AG10803 (cell line): ENCODE data around the gene BMAL1.

ENCODE experiments used
- DNase-seq: peaks from one replicate; pipeline ENCODE4 v3.0.0; 2010; ENCODE audit warnings: low read depth
- H3K4me3 ChIP-seq: 2 replicates; pipeline ENCODE4 v1.5.1; 2011; ENCODE audit warnings: mild to moderate bottlenecking, low read length, control low read depth
- CTCF ChIP-seq: conservative IDR thresholded peaks from 2 replicates; pipeline ENCODE4 v1.5.1; 2011; ENCODE audit warnings: mild to moderate bottlenecking, low read length, control low read depth, inconsistent platforms

Gene BMAL1

GRCh38 chr11:13348305-13348704, 70.7 kb downstream of the BMAL1 start:
- no peak for TF ChIP-seq CTCF
- no peak overlapping the region for H3K4me3 ChIP-seq
- DNase-seq = no peak

- no peak overlapping the region for H3K4me3 ChIP-seq
- no peak for DNase-seq
- TF ChIP-seq CTCF = no peak
Observed at GRCh38 chr11:13349046-13349445, 71.5 kb downstream of the BMAL1 start.

DNA sequence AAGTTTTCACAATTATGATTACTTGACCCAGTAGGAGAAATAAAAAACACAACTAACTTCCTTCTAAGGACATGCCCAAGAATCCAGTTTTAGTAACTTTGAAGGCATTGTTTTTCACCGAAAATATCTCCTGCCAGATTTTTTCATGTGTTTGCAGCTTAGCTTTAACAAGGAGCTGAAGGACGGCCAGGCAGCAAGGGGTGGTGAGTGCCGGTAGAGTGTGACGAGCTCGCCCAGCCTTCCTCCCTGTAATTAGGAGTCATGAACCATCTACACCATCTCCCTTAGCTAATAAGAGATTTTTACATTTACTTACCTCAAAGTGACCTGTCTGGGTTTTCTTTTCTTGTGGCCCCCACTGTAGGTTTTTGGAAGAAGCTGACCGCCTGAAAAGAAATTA, 72.0 kb downstream of the BMAL1 start:
- no peak for TF ChIP-seq CTCF
- H3K4me3 ChIP-seq = no peak overlapping the region
- DNase-seq = no peak

GRCh38 chr11:13352711-13353110, 75.1 kb downstream of the BMAL1 start:
- no peak for DNase-seq
- H3K4me3 ChIP-seq = no peak overlapping the region
- no peak for TF ChIP-seq CTCF

DNA sequence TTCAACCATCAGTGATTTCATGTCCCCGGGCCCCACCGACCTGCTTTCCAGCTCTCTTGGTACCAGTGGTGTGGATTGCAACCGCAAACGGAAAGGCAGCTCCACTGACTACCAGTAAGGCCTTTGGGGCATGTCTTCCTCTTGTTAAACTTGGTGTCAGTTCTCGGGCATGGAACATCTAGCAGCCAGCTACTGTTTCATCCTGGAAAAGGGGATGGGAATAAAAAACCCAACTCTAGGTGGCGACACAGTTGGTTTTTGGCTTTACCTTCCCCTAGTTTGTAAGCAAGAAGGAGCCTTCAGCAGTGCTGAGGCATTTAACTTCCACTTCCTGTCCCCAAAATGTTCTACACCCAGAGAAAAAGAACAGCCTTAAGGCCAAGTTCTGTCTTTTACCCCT, 76.7 kb downstream of the BMAL1 start:
- peak; percentile 38 for TF ChIP-seq CTCF
- no peak overlapping the region for H3K4me3 ChIP-seq
- DNase-seq = peak; percentile 13

- TF ChIP-seq CTCF = no peak
- H3K4me3 ChIP-seq = no peak overlapping the region
- no peak for DNase-seq
Observed at GRCh38 chr11:13355191-13355590, 77.6 kb downstream of the BMAL1 start.

DNA sequence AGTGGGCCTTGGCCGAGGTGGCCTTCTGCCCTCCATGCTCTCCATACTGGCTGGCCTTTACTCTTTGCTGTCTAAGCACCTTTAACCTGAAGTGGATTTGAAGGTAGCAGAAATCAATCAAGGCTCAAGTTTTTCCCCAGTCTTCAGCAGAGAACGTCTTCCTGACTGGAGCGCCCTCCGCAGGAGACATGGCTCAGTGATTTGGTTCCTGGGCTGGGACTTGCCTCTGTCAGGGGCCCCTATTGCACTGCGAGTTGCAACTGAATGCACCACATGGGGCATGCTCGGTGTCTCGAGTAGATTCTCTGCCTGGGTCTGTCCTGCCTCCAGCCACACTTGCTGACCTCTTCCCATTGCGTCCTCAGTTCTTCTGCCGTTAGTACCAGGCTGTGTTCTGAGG, 79.6 kb downstream of the BMAL1 start:
- DNase-seq = no peak
- no peak overlapping the region for H3K4me3 ChIP-seq
- TF ChIP-seq CTCF = no peak
